HCT116 (cell line): ENCODE results near the gene GALNT13. TPM values are rescaled to one million over a fixed set of nuclear protein-coding genes. Genes with fewer than 3 reads are reported as not detected.

Source experiments
- ATAC-seq: fragments of 200-7000 bp; cut with Tn5 transposase; 2 replicates; pipeline ENCODE4 v1.9.1; 2020; ENCODE audit warnings: mild to moderate bottlenecking, moderate library complexity
- BruUV-seq: library from RNA; stranded (reverse); fragments of 400-500 nt; replicated peaks from 2 replicates; lab custom pipeline; 2021; lab: Mats Ljungman, UMichigan
- CTCF ChIA-PET: fragments of 300-600 bp; sonication (Branson Sonifier 250); formaldehyde crosslinking; loops from one replicate; lab custom pipeline; 2021; ENCODE audit warnings: antibody characterized with exemption; lab: Charles Lee
- POLR2A ChIA-PET: fragments of 300-600, 350-600 bp; sonication (Branson Sonifier 250); formaldehyde crosslinking; loops from one replicate; lab custom pipeline; 2021; ENCODE audit warnings: antibody characterized with exemption; lab: Charles Lee
- RAD21 ChIA-PET, 2 experiments: fragments of 300-600 bp; sonication (Branson Sonifier 250); formaldehyde crosslinking; loops; one replicate each; lab custom pipeline; 2023; ENCODE audit warnings: low total read pairs in 2 of 2; ENCODE audit not compliant: uncharacterized antibody in 2 of 2, unreplicated experiment in 2 of 2, low non-redundant PET in 1 of 2; lab: Charles Lee
- DNase-seq: peaks from one replicate; pipeline ENCODE4 v3.0.0-alpha.2; 2010; ENCODE audit warnings: low read depth, low spot score
- H2AFZ ChIP-seq: fragments of 200-600 bp; shearing (Covaris generic), sonication (generic); 2 replicates; pipeline ENCODE4 v1.6.1; 2017; ENCODE audit warnings: low read depth, mixed run types, mixed read lengths, antibody characterized with exemption, low read length; ENCODE audit not compliant: poor library complexity, severe bottlenecking
- H3K27ac ChIP-seq: 2 replicates; pipeline ENCODE4 v1.5.1; 2012; ENCODE audit warnings: low read depth, low read length
- H3K27me3 ChIP-seq: fragments of 200-600 bp; sonication (generic); 2 replicates; pipeline ENCODE4 v1.6.1; 2016; ENCODE audit warnings: mixed run types, low read length, mixed read lengths; ENCODE audit not compliant: insufficient read depth
- H3K36me3 ChIP-seq, 2 experiments: fragments of 200-500 bp in 1 of 2; fragments of 200-600 bp in 1 of 2; sonication (Bioruptor generic) in 1 of 2; sonication (generic) in 1 of 2; 2 replicates each; pipeline versions ENCODE4 v1.5.1 to v1.6.1; 2014 to 2016; ENCODE audit warnings: low read length in 2 of 2, inconsistent platforms in 1 of 2, mixed read lengths in 1 of 2, mixed run types in 1 of 2; ENCODE audit not compliant: insufficient read depth in 2 of 2, control insufficient read depth in 1 of 2
- H3K4me1 ChIP-seq, 2 experiments: fragments of 200-600 bp in 1 of 2; sonication (generic) in 1 of 2; 2 replicates each; pipeline versions ENCODE4 v1.5.1 to v1.6.1; 2012 to 2017; ENCODE audit warnings: low read length in 2 of 2, inconsistent platforms in 1 of 2, mild to moderate bottlenecking in 1 of 2, mixed read lengths in 1 of 2, mixed run types in 1 of 2, moderate library complexity in 1 of 2; ENCODE audit not compliant: insufficient read depth in 2 of 2, control insufficient read depth in 1 of 2
- H3K4me2 ChIP-seq: fragments of 200-600 bp; sonication (generic); 2 replicates; pipeline ENCODE4 v1.6.1; 2017; ENCODE audit warnings: mixed run types, low read length, mixed read lengths
- H3K4me3 ChIP-seq, 2 experiments: fragments of 200-600 bp in 1 of 2; sonication (generic) in 1 of 2; replicated peaks in 1 of 2; 2 replicates each; pipeline ENCODE4 v1.5.1; 2011 to 2016; ENCODE audit warnings: low read length in 2 of 2, control low read depth in 1 of 2, low read depth in 1 of 2, mild to moderate bottlenecking in 1 of 2, mixed read lengths in 1 of 2, mixed run types in 1 of 2
- H3K79me2 ChIP-seq: fragments of 200-600 bp; sonication (generic); 2 replicates; pipeline ENCODE4 v1.6.1; 2017; ENCODE audit warnings: mild to moderate bottlenecking, mixed run types, low read length, moderate library complexity, mixed read lengths; ENCODE audit not compliant: insufficient read depth
- H3K9ac ChIP-seq: fragments of 200-600 bp; sonication (generic); 2 replicates; pipeline ENCODE4 v1.6.1; 2016; ENCODE audit warnings: low read length, mixed read lengths
- H3K9me2 ChIP-seq: fragments of 200-600 bp; sonication (generic), shearing (Covaris generic); 2 replicates; pipeline ENCODE4 v1.6.1; 2017; ENCODE audit warnings: mixed run types, mild to moderate bottlenecking, moderate library complexity; ENCODE audit not compliant: insufficient read depth
- H3K9me3 ChIP-seq, 2 experiments: fragments of 200-500 bp in 1 of 2; fragments of 200-600 bp in 1 of 2; sonication (Bioruptor generic) in 1 of 2; sonication (generic) in 1 of 2; 2 replicates each; pipeline ENCODE4 v1.6.1; 2014 to 2017; ENCODE audit warnings: low read length in 2 of 2, mixed read lengths in 2 of 2, inconsistent platforms in 1 of 2, low read depth in 1 of 2, mild to moderate bottlenecking in 1 of 2, mixed run types in 1 of 2, moderate library complexity in 1 of 2; ENCODE audit not compliant: control insufficient read depth in 1 of 2, insufficient read depth in 1 of 2
- H4K20me1 ChIP-seq: fragments of 200-600 bp; sonication (generic), shearing (Covaris generic); 2 replicates; pipeline ENCODE4 v1.6.1; 2017; ENCODE audit warnings: mixed run types, mild to moderate bottlenecking, moderate library complexity; ENCODE audit not compliant: insufficient read depth
- ATF3 ChIP-seq: IDR thresholded peaks from 2 replicates; pipeline ENCODE4 v1.6.1; 2012
- CEBPB ChIP-seq: IDR thresholded peaks from 2 replicates; pipeline ENCODE4 v1.6.1; 2012; ENCODE audit warnings: low read depth
- EGR1 ChIP-seq: IDR thresholded peaks from 2 replicates; pipeline ENCODE4 v1.6.1; 2012; ENCODE audit warnings: low read depth
- EZH2 ChIP-seq: fragments of 200-600 bp; sonication (generic); IDR thresholded peaks from 2 replicates; pipeline ENCODE4 v1.6.1; 2017; ENCODE audit warnings: antibody characterized with exemption, mixed run types
- JUND ChIP-seq: IDR thresholded peaks from 2 replicates; pipeline ENCODE4 v1.6.1; 2012
- MAX ChIP-seq: IDR thresholded peaks from 2 replicates; pipeline ENCODE4 v1.6.1; 2012
- POLR2A ChIP-seq: IDR thresholded peaks from 2 replicates; pipeline ENCODE4 v1.7.0; 2011; ENCODE audit warnings: borderline replicate concordance; ENCODE audit not compliant: insufficient read depth, insufficient read length; ENCODE audit errors: extremely low read depth
- POLR2AphosphoS5 ChIP-seq: IDR thresholded peaks from 2 replicates; pipeline ENCODE4 v1.6.1; 2011; ENCODE audit warnings: mild to moderate bottlenecking, low read depth, low read length, moderate library complexity
- SRF ChIP-seq: IDR thresholded peaks from 2 replicates; pipeline ENCODE4 v1.6.1; 2012; ENCODE audit warnings: low read depth
- ZBTB33 ChIP-seq: IDR thresholded peaks from 2 replicates; pipeline ENCODE4 v1.6.1; 2011; ENCODE audit warnings: mild to moderate bottlenecking, low read length, moderate library complexity; ENCODE audit not compliant: insufficient replicate concordance; ENCODE audit errors: extremely low read depth
- ZFX ChIP-seq: fragments of 450-650 bp; IDR thresholded peaks from 2 replicates; pipeline ENCODE4 v1.6.1; 2017
- intact Hi-C: fragments of 100-400 bp; cut with micrococcal nuclease; formaldehyde crosslinking; loops from 2 replicates; pipeline ENCODE4 v1.10.0; 2022
- total RNA-seq: library from RNA; stranded (reverse); gene quantifications from one replicate; pipeline ENCODE4 v1.2.1, GENCODE V29; 2021; ENCODE audit not compliant: unreplicated experiment

The GALNT13 gene
- total RNA-seq, 1 experiment from 2014 or later: 0.44 TPM

- TF ChIP-seq ZBTB33 (no peak), SRF (no peak), ZFX (no peak)
Measured at GRCh38 chr2:154142480-154142879, 270.8 kb downstream of the GALNT13 start (continued).

- intact Hi-C loops: no loop called here
- DNase-seq: no peak
- Histone ChIP-seq H3K4me2 (no peak overlapping the region), H3K9ac (no peak overlapping the region), H2AFZ (no peak overlapping the region), H3K9me3 (no peaks in the 10 kb centered on the region), H3K36me3 (no peaks in the 10 kb centered on the region), H3K27me3 (no peaks in the 10 kb centered on the region), H3K79me2 (no peaks in the 10 kb centered on the region), H3K9me2 (no peaks in the 10 kb centered on the region), H3K4me3 (no peak overlapping the region), H3K4me1 (no peaks in the 10 kb centered on the region), H4K20me1 (no peaks in the 10 kb centered on the region), H3K27ac (no peak overlapping the region)
- POLR2A ChIA-PET: no interaction called here
- no TSS peak for BruUV-seq
- ATAC-seq: no peak
- no peak for TF ChIP-seq POLR2A
- TF ChIP-seq EGR1: no peak
- no peak for TF ChIP-seq MAX
- no peak for TF ChIP-seq ZFX
- no peak for TF ChIP-seq CEBPB
- no peak for TF ChIP-seq JUND
- no peak for TF ChIP-seq EZH2
- no peak for TF ChIP-seq ATF3
- TF ChIP-seq POLR2AphosphoS5: no peak
- CTCF ChIA-PET: no interaction called here
- RAD21 ChIA-PET: no interaction called here
Measured at GRCh38 chr2:154143105-154143504, 271.4 kb downstream of the GALNT13 start.
